NCI-H2029 (cell line): ENCODE results near the gene CDC27.
"Not testable (repeated sequence)": the region's sequence is repeated elsewhere in the genome, so short reads cannot be mapped to it uniquely, and the experiment has no call there.

Experiments used
- DNase-seq: peaks from one replicate; lab custom pipeline; 2025; lab: John Stamatoyannopoulos, UW

The CDC27 gene, protein sequence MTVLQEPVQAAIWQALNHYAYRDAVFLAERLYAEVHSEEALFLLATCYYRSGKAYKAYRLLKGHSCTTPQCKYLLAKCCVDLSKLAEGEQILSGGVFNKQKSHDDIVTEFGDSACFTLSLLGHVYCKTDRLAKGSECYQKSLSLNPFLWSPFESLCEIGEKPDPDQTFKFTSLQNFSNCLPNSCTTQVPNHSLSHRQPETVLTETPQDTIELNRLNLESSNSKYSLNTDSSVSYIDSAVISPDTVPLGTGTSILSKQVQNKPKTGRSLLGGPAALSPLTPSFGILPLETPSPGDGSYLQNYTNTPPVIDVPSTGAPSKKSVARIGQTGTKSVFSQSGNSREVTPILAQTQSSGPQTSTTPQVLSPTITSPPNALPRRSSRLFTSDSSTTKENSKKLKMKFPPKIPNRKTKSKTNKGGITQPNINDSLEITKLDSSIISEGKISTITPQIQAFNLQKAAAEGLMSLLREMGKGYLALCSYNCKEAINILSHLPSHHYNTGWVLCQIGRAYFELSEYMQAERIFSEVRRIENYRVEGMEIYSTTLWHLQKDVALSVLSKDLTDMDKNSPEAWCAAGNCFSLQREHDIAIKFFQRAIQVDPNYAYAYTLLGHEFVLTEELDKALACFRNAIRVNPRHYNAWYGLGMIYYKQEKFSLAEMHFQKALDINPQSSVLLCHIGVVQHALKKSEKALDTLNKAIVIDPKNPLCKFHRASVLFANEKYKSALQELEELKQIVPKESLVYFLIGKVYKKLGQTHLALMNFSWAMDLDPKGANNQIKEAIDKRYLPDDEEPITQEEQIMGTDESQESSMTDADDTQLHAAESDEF

DNA sequence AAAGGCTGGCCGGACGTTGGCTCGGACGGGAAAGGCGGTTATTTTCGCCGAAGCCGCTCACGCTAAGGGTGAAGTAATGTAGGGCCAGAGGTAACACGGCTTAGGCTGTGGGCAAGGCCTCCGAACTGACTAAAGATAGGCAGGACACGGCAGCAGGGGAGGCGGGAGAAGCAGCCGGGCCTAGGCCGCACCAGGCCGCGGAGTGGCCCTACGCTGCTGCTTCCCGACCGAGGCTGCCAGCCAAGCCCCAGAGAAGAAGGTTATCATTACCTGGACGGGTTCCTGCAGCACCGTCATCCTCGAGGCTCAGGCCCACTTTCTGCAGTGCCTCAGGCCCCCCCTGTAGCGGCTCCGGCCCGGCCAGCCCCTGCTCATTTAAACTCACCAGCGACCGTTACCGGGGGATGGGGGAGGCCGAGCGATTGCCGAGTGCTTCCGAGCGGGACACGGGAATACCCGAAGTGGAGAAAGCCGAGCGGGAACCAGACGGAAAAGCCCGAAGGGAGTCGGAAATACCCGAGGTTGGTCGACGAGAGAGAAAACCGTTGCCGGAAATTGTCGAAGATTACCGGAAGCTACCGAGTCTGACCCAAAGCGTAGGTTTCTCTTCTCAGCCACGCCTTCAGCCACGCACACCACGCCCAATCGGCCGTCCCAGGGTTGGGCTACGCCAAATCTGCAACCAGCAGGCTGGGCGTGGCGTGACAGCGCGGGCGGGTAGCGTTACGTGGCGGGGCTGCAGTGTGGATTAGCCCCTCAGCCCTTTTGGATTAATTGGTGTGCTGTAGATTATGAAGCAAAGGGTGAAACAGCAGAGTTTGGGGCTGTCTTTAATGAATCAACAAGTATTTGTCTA lies at the start of gene CDC27:
Gene CDC27 (minus strand): TSS at position 420 of the 856 bp plus-strand sequence. CDS start 123 bp downstream, at position 297.
- DNase-seq: peak; percentile 97

DNA sequence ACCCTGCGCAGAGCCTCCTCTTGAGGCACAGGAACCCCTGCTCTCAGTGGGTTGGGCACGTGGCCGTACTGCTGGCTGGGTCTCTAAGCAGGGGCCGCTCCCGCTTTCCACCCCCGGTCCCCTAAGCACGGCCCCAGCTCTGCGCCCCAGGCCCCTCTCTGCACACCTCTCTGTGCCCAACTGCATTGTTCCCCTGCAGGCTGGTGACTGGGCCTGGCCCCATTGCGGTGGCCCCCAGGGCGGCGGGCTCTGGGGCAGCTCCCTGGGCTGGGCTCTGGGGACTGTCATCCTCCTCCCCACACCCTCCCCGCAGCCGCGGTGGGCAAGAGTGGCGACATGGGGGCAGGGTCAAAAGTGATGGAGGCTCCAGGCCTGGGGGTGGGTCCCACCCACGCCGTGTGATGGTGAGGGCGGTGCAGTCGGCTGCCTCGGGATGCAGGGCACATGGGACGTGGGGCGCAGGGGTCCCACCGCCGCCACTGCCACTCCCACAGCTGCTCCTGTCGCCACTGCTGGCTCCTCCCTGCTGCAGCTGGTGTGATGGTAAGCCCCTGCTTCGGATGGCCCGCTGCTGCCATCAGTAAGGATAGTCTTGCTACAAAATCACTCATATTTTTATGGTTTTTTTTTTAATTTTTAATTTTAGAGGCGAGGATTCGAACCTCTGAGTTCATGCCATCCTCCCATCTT lies 49.4 kb upstream of the CDC27 start:
- no peak for DNase-seq

DNA sequence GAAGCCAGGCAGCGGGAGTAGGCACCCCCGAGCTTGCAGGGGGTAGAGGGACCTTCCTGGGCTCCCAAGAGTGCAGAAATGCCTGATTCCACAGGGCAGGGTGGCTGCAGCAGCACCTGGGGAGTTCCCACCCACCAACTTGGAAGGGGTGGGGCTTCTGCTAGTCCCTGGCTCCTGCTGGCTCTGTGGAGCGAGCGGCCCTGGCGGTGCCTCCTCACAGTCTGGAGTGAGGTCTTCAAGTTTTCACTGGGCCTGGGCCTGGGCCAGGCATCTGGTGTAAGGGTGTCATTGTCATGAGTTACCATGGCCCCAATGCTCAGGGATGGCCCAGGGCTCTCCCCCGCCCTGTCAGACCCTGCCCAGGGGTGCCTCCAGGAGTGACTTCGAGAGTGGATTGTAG lies 48.7 kb upstream of the CDC27 start:
- DNase-seq: no peak

DNA sequence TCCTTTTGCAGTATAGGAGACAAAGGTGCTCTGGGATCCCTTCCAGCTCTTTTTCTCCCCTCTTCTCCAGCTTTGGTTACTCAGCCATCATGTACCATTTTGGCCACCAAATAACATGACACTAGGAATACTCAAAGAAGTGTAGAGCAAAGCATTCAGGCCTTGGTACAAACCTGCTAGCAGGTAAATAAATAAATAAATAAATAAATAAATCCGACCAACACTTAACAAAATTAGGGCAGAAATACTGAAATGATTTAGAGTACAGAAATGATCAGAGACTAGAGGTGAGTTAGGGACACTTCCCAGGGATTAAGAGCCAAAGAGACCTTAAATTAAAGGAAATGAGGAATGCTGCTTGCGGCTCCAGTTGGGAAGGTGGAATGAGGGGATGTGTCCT lies 46.8 kb upstream of the CDC27 start:
- DNase-seq: no peak

DNA sequence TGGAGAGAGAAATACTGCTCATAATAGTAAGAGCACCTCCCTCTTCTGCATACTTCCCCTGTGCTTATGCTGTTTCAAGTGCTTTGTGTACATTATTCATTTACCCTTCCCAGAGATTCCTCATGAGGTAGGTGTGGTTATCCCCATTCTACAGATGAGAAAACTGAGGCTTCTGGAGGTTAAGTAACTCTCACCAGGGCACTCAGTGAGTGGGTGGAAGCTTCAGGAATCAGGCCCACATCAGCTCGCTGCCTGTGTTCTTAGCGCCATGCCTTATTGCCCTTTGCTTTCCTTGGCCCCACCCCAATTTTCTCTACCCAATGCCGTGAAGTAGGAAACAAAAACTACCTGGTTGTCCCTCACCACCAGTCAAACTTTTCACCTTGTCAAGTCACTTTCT lies 46.4 kb upstream of the CDC27 start:
- DNase-seq: no peak

DNA sequence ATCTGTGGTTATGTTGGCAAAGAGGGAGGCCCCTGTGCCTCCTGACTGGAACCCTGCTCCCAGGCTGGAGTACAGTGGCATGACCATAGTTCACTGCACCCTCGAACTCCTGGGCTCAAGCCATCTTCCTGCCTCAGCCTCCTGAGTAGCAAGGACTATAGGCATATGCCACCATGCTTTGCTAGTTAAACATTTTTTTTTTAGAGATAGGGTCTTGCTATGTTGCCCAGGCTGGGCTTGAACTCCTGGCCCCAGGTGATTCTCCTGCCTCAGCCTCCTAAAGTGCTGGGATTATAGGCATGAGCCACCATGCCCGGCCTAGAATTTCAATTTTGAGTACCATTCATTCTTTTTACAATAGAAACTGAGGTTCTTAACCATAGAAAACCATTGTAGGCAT lies 43.4 kb upstream of the CDC27 start:
- DNase-seq: no peak

DNA sequence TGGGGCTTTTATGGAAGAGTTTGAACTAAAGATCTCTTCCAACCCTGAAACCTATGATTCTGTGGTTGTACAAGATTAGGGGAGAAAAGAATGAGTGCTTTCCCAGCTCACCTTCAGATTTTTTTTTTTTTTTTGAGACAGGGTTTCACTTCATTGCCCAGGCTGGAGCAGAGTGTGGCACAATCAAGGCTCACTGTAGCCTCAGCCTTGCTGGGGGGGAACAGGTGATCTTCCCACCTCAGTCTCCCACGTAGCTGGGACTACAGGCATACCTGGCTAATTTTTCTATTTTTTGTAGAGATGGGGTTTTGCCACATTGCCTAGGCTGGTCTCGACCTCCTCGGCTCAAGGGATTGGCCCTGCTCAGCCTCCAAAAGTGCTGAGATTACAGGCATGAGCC lies 42.8 kb upstream of the CDC27 start:
- no peak for DNase-seq

DNA sequence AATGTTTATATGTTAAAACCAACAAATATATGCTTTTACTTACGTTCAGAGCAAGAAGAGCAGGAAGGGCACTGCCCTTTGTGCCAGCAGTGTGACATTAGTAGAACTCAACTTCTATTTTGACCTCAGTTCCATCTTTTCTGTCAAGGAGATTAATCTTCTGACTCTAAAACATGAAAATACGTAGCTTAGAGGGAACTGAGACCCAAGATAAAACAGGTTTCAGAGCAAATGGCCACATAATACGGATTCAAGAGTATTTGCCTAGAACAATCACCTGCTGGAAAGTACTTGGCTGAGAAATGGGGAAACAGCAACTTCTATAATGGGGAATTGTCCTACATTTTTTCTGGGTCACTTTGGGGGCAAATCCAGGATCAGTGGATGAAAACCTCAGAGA lies 42.2 kb upstream of the CDC27 start:
- no peak for DNase-seq

DNA sequence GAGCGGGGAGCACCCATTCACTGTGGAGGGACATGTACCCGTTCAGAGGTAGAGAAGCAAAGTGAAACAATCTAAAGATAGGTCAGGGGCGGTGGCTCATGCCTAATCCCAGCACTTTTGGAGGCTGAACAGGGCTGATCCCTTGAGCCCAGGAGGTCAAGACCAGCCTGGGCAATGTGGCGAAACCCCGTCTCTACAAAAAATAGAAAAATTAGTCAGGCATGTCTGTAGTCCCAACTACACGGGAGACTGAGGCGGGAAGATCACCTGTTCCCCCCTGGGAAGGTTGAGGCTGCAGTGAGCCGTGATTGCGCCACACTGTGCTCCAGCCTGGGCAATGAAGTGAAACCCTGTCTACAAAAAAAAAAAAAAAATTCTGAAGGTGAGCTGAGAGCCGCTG lies 41.8 kb upstream of the CDC27 start:
- no peak for DNase-seq

DNA sequence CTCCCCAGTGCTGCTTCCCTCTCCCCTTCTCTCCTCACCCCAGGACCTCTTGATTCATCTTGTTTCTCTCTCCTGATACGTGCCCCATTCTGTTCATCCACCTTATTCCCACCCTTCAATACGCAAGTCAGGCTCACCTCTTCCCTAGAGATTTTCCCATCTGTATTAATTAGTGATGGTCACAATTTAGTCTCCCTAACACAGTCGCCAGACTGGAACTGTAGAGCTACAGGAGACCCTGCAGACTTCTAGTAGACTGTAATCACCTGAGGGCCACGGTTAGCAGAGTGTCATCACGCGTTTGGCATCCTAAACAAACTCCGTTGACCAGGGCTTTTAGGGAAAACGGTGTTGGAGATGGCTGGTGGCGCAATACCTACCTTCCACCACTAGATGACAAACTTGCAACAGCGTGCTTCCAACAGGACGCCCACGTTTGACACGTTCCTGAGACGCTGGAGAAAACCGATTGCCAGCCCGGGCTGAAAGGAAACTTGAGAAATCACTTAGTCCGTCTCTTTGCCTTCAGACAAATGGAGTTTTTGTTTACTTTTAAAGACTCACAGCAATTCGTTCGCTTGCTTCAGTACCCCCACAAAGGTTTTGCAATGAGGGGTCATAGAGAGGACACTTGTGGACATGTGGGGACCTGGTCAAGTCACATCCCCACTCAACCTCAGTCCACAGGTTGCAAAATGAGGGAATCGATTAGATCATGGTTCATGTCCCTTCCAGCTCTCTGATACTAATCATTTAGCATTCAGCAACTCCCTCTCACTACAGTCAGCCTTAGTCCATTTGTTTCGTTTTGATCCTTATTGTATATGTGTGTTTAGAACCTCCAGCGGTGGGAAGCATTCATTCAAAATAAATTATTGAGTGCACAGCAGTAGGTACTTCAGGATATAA lies 40.7 kb upstream of the CDC27 start:
- peak; percentile 50 for DNase-seq

DNA sequence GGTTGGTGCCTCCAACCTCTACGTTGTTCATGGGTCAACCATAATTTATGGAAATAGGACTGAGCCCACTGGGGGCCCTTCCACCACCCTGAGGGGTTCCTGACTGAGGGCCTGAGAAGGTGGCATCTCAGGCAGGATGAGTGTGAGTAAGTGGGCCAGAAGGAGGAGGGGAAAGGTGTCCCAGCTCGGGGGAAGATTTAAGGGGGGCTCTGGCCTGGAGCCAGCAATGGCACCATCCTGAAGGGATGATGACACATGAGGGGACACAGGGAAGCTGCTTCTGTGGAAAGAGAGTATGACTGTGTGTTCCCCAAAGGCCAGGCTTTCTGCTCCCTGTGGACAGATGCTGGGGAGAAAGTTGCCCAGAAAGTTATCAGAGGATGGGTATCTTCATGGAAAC lies 38.8 kb upstream of the CDC27 start:
- DNase-seq: no peak

DNA sequence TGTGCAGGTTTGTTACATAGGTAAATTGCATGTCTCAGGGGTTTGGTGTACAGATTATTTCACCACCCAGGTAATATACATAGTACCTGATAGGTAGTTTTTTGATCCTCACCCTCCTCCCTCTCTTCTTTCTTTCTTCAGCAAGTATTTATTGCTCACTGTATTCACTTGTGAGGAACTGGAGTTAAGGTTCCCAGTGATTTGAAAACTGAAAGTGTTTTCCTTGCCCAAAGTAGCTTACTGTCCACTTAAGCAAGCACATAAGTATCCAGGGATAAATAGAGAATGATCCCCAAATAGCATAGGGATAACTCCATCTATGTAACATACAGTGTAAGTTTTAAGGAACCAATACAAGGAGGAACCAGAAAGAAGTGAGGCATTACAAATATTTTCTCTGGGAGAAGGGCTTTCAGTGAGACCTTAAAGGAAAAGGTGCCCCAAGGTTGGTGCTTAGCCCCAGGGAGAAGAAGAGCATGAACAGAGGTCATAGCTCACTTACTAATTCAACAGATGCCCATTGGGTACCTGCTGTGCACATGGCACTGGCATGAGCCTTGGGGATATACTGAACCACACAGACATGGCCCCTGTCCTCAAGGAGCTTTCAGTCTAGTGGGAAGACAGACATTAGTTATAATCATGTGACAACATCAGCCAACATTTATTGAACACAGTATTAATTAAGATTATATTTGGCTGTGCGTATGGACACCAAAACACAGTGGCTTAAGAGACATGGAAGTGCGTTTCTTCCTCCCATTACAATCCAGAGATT lies 37.0 kb upstream of the CDC27 start:
- no peak for DNase-seq

DNA sequence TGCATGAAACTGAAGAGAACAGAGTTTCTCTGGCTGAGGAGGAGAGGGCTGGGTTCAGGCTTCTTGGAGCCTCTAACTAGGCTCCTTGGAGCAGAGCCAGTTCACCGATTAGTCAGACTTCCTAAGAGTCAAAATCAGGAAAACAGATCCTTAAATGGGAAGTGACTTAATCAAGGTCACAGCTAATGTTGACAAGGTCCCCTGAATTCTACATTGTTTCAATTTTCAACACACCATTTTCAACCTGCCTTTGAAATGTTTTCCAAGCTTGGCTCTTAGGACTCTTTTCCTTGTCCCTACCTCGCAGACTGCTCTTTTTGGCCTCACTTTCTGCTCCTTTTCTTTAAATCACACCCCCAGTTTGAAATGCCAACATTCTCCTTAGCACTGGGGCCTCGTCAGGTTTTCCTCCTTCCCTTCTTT lies 36.4 kb upstream of the CDC27 start:
- peak; percentile 4 for DNase-seq

DNA sequence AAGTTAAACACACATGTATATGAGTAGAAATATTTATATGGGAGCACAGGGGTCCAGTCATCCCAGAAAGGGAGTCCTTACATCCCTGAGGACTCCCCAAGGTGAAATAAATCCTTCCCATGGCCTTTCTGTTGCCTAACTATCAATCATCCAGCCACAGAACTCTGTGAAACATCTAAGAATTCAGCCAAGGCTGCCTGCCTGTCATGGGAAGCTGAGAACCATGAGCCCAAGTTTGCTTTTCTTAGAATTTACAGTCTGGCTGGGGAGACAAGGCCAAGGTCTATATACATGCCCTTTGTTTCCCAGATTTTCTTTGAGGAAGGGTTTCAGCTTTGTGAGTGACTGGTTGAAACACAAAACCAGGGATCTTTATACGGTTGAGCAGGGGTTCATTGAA lies 35.9 kb upstream of the CDC27 start:
- DNase-seq: no peak

DNA sequence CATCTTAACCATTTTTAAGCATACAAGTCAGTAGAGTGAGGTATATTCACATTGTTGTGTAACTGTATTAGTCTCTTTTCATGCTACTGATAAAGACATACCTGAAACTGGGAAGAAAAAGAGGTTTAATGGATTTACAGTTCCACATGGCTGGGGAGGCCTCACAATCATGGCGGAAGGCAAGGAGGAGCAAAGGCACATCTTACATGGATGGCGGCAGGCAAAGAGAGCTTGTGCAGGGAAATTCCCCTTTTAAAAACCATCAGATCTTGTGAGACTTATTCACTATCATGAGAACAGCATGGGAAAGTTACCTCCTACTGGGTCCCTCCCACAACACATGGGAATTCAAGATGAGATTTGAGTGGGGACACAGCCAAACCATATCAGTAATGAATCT lies 35.0 kb upstream of the CDC27 start:
- not testable (repeated sequence) for DNase-seq

DNA sequence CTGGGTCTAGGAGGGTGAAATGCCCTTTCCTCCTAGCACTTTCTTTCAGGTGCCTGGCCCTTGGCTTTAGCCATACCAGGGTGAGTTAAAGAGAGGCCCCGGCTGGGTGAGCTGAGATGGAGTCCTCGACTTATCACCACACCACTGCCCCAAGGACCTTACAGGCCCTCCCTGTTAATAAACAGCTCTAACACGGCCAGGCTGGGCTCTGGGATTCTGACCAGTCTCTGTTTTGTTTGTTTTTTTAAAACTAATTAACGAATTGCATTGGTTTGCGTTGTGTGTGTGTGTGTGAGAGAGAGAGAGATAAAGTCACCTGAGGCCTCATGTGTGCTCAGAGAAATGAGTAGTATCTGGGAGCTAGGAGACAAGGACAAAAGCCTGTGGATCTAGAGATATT lies 34.4 kb upstream of the CDC27 start:
- DNase-seq: no peak

DNA sequence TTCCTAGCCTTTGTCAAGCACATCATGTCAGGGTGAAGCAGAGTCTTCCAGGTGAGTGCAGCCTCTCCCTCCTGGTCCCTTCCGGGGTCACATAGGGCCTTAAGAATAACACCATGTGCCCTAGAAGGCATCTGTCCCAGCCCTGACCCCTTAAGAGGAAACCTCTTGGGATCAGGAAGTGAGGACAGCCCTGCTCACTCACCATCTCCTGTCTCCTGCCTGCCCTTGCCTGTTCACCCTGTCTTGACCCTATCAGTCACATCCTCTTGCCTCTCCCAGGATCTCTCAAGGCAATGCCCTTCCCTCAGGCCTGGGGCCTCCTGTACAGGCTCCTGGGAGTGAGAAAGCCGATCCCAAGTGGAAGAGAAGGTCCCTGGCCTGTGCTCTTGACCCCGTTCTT lies 33.9 kb upstream of the CDC27 start:
- no peak for DNase-seq

DNA sequence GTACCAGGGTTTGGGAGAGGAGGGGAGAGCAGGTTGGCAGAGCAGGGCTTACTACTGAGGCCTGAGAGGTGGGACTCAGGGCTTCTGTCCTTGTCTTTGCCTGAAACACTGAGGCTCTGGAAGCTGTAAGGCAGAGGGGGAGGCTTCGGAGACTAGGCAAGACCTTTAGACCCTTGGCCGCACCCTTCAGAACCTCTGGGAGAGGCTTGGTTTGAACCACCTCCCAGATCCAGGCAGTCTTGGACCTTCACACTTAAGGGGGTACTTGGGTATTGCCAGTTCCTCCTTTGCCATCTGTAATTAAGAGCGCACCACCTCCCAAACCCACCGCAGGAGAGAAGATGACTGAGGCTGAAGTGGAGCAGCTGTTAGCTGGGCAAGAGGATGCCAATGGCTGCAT lies 33.0 kb upstream of the CDC27 start:
- DNase-seq: no peak

DNA sequence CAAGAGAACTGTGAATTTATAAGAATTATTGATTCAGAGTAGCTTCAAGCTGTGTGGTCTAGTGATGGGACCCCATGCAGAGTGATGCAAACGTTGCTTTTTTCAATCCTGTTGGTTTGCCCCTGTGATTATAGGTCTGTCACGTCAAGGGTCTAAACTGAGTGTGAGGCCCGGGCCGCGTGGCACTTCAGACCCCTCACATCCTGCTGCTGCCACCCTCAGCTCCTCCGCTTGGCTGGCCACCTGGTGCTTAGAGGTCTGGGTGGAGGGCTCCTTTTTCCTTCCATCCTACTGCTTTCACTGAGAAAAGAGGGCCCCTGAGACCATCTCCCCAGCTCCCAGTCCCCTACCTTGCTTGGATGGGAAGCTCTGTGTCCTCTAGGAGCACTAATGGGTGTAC lies 32.1 kb upstream of the CDC27 start:
- no peak for DNase-seq

DNA sequence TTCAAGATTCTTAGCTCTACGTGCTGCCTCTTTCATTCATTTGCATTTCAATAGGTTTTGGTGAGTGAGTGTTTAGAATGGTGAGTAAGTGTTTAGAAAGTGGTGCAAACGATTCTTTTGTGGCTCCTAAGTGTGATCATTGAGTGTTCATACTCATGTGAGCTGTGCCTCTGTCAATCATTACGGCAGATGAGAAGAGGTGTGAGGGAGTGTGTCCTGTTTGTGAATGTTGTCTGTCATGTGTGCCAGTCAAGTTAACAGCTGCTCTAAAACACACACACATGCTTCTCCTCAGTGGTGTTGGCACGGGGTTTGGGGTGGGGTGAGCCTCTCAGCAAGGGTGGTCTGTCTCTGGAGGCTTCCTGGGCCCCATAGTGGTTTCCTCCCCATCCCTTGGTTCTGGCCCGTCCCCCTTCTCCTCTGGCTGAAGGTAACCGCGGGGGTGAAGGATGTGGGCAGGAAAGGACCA lies 31.5 kb upstream of the CDC27 start:
- no peak for DNase-seq
